ENCODE results near the gene HOXD1.

DNA sequence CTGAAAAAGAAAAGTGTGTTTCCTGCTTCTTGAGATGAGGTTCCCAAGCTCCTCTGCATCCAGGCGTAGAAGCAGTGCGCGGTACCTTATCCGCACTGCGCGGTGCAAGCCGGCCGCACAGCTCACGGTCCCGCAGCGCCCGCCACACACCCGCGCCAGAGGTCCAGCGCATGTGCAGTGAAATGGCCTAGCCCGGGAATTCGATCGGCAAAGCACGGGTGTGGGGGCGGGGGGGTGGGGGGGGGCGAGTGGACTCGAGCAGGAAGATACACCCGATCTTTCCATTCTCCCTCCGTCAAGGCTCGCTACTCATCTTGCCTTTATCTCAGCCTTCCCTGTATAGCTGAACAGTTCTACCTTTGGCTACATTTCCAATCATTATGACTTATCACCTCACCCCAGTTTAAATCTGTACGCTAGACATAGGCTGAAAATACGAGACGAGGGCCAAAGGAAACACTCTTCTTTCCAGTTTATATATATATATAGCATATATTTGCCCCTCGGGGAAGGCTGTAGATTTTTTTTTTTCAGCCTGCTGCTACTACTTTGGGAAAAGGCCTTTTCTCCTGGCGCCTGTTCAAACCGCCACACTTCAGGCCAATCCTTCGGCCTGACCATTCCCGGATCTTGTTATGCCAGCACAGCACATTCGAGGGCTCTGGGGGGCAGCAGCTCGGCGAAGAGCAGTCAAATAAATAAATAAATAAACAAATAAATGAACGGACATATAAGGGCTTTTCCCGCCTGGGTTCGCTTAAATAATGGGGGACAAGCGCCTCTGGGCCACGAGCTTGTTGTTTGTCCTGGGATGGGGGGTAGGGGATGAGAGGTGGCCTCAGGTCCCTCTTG is 48.6 kb upstream of the HOXD1 start:
- TF ChIP-seq EZH2phosphoT487 (conservative IDR thresholded peaks at IDR 0.05; ENCODE audit: low read length) = no peak
- TF ChIP-seq, protein P1, sequence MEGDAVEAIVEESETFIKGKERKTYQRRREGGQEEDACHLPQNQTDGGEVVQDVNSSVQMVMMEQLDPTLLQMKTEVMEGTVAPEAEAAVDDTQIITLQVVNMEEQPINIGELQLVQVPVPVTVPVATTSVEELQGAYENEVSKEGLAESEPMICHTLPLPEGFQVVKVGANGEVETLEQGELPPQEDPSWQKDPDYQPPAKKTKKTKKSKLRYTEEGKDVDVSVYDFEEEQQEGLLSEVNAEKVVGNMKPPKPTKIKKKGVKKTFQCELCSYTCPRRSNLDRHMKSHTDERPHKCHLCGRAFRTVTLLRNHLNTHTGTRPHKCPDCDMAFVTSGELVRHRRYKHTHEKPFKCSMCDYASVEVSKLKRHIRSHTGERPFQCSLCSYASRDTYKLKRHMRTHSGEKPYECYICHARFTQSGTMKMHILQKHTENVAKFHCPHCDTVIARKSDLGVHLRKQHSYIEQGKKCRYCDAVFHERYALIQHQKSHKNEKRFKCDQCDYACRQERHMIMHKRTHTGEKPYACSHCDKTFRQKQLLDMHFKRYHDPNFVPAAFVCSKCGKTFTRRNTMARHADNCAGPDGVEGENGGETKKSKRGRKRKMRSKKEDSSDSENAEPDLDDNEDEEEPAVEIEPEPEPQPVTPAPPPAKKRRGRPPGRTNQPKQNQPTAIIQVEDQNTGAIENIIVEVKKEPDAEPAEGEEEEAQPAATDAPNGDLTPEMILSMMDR (IDR thresholded peaks at IDR 0.05; ENCODE audit: insufficient read depth, low read length, poor library complexity, severe bottlenecking) = no peak

All from SU-DHL-6 (cell line).